Measurements from ENCODE around the gene MTFR2. TPM values are rescaled to one million over a fixed set of nuclear protein-coding genes. Genes with fewer than 3 reads are reported as not detected.

Gene MTFR2
- 0.24 TPM for total RNA-seq
- long read RNA-seq, result 0 reads

DNA sequence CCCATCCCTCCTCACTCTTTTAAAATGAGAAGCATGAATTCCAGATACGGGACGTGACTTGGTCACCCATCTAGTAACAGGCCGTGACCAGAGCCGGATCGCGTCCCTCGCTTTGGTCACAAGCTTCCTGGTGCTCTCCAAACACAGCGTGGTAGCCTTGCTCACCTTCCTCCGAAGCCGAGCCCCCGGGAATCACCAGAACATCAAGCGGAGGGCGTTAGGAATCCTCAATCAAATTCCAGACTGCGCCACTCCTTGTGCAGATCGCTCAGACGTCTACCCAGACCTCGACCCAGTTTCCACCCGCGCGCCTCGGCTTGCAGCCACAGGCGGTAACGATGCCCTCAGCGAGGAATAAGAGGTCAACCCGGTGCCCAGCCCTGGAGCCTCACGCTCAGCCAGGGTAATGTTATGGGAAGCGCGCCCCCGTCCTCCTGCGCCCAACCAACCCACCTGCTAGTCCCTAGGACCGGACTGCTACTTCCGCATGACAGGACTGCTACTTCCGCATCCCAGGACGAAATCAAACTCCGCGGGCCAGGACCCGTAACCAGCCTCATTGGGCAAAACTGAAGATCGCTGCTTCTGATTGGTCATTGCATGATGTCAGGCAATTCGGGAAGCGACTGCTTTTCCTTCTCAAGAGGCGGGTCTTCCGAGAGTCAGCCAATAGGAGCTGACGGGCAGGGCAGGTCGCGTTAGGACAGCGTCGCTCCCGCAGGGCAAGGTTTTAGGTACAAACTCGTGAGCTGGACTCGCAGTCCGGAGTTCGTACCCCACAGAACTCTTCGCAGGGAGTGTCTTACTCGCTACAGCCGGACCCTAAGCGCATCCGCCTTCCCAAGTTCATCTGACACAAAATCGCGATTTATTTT lies at the start of gene MTFR2:
Gene MTFR2 (minus strand): TSS at position 501 of the 875 bp plus-strand sequence. CDS start 1,212 bp downstream, outside the sequence.
- DNase-seq, result peak; percentile 93
- ATAC-seq (ENCODE audit: poor library complexity), result peak; percentile 99
- intact Hi-C loops (cut with DNase I), result no loop called here

DNA sequence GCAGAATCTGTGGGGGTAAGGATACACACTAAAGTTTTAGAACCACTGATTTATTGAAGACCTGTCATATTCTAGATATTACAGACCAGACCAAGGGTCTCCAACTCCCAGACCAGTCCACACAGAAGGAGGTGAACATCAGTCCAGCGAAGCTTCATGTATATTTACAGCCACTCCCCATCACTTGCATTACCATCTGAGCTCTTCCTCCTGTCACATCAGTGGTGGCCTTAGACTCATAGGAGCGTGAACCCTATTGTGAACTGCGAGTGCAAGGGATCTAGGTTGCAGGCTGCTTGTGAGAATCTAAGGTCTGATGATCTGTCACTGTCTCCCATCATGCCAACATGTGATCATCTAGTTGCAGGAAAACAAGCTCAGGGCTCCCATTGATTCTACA lies 44.5 kb upstream of the MTFR2 start:
- intact Hi-C loops (cut with DNase I), result no loop called here
- DNase-seq (no peak), ATAC-seq (ENCODE audit: poor library complexity) (no peak)

DNA sequence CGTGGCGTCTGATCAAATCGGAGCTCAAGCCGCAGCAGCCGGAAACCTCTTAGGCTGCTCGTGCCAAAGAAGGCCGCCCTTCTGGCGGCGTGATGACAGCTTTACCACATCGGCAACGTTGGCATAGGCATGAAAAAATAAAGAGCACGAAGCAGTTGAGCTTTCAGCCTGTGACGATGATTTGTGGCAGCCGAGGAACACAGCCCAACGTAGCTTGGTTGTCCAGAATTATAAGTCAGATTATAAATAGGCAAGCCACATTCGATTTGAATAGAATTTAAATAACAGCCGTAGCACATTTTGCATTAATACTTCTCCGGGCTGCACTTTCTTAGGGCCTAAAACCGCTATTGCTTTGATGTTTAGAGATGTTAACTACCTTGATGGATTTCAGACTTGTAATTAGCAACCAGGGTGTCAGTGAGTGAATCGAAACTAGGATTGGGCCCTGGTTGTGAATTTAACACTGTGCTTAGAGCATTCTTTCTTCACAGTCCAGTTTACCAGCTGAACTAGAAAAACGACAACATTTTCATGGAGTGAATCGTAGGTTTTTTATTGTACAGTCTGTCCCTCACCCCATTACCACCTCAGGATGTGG lies 40.4 kb upstream of the MTFR2 start:
- intact Hi-C loops (cut with DNase I), result no loop called here
- ATAC-seq (ENCODE audit: poor library complexity) (peak; percentile 54), DNase-seq (peak; percentile 86)

DNA sequence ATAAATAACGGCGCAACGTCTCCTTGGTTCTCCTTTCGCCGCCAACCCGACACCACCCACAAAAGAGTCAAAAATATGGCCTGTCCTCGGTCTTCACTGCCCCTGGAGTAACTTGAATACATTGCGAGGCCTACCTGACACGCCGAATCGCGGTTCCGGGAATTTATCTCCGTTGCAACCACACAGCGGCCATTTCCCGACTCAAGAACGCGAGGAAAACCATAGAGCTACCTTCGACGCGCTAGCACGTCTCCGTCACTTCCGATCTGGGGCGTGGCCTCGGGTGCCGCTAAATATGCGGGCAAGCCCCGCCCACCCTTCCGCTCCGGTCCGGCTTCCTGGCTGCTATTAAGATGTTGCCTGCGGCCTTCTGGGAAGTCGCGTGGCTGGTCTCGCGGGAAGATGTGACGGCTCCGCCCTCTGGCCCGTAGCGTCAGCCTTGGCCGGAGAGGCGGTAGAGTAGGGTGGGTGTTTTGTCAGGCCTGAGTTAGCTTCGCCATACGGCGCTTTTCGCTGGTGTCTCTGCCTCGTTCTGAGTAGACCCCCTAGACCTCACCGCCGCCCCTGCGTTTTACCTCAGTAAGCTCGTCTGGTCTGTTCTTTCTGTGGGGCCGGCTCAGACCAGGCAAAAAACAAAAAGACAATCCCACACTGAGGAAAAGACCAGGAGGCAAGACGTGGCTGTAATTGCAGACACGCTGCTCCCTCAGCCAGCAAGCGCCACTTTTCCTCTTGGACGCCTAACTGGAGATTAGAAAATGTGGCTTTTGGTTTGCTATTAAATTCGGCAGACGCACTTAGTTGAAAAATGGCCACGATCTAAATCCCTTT lies 39.7 kb upstream of the MTFR2 start, which contains the start of gene BCLAF1:
Gene BCLAF1 (minus strand): TSS at position 268 of the 831 bp plus-strand sequence. CDS start 9,980 bp downstream, outside the sequence.
- intact Hi-C loops (cut with DNase I), result no loop called here

DNA sequence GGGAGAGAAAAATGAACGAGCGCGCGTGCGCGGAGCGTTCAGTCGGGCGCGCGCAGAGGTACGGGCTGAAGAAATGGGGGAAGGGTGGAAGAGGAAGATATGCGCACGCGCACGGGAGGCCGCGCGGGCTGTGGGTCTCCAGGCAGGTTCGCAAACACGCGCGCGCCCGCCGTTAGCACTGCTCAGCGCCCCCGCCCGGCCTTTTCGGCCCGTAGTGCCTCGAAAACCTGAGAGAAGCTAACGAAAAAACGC lies 39.1 kb upstream of the MTFR2 start:
- DNase-seq (peak; percentile 94), ATAC-seq (ENCODE audit: poor library complexity) (peak; percentile 88)
- intact Hi-C loops (cut with DNase I), result no loop called here

More for the DNA sequence above, 39.7 kb upstream of the MTFR2 start, which contains the start of gene BCLAF1:
- peak; percentile 100 for DNase-seq
- ATAC-seq (ENCODE audit: poor library complexity), result peak; percentile 96

DNA sequence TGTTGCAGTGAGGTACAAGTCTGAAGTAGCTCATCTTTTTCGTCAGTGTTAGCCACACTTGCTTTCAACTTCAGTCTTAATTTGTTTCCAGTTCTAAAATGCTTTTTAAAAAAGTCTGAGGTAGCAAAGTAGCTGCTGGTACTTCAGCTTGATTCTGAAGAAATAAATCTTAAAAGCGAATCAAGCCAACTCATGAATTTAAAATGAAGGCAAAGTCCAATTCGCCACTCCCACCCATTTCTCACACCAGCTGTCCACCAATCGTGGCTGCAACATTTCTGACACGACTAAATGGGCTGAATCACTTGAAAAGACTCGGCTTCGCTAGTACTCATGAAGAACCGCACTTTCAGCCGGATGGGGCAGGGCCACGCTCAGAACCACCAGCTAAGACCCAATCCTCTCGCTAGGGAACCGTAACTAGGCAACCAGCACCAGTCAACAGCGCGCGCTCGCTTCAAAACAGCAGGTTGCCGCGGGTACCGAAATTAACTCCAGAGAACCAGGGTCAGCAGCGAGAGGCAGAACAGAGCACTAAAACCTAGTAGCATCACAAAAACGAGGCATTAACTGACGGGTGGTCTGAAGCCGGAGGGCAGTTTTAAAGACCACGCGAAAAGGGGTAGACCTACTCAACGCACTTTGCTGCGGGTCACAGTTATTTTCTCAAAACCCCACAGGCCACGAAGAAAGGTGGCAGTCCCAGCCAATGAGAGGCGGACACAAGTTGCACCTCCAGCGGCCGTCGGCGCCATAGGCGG lies 38.6 kb upstream of the MTFR2 start:
- DNase-seq (peak; percentile 84), ATAC-seq (ENCODE audit: poor library complexity) (peak; percentile 48)
- intact Hi-C loops (cut with DNase I), result no loop called here

DNA sequence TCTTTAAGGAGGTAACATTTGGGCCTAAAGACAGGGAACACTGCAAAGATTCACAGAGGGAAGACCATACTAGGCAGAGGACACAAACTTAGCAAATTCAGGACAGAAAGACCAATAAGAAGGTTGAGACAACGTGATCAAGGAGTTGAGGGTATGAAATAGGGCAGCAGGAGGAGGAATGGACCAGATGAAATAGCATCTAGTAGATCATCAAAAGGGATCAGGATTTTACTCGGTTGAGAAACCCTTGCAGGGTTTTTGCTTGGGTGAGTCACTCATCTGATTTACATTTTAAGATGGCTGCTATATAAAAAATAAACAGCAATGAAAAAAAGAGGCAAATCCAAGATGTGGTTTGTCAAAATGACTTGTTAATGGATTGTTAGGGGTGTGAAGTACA lies 34.8 kb upstream of the MTFR2 start:
- DNase-seq, result no peak
- ATAC-seq (ENCODE audit: poor library complexity), result no peak
- intact Hi-C loops (cut with DNase I), result no loop called here

DNA sequence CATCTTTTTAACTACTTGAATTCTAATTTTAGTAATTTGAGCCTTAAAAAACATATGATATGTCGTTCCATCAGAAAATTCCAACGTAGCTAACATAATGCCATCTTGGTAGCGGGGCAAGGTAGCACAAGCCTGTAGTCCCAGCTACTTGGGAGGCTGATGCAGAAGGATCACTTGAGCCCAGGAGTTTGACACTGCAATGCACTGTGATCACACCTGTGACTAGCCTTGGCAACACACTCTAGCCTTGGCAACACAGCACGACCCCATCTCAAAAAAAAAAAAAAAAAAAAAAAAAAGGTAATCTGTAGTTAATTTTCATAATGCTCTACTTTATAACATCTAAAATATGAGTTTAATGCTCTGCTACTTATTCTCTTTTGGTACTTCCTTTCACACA lies 32.8 kb upstream of the MTFR2 start:
- ATAC-seq (ENCODE audit: poor library complexity) (no peak), DNase-seq (no peak)
- intact Hi-C loops (cut with DNase I), result no loop called here

DNA sequence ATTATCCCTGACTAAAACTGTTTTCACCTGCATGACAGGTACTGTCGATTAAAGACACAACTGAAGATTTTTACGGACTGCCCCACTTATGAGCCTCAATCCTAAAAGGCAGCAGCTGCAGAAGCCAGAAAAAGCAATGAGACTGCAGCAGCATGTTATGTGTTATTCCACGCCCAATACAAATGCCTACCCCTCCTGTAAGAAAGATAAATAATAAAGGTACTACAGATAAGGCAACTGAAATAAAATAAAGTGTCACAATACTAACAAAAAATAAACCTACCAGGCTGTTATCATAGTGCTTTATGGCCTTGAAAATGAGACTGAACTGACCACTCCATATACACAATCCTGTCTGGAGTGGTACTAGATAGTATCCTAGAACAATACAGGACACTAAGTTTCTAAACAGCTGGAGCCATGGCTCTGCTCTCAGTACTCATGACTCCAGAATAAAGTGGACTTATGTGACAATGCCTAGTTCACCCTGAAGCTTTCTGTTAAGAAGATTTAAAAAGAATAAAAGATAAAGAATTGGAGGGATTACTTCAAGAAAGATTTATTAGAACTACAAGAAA lies 30.0 kb upstream of the MTFR2 start:
- intact Hi-C loops (cut with DNase I), result no loop called here
- DNase-seq, result no peak
- ATAC-seq (ENCODE audit: poor library complexity), result peak; percentile 76

DNA sequence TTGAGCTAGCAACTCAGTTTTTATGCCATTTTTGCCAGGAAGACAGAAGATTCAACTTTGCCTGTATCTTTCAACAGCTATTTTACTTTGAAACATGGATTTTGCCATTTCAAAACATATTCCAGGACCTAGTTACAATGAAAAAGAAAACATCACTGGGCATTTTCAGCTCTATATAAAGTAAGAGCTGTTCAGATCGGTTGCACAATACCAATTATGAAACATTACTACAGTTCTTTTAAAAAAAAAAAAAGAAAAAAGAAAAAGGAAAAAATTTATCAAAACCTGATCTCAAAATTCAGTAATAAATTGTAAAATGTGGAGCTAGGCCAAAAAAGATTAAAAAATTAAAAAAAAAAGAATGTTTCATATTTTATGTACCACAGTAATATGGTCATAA lies 24.0 kb upstream of the MTFR2 start:
- intact Hi-C loops (cut with DNase I), result no loop called here
- DNase-seq, result no peak
- no peak for ATAC-seq (ENCODE audit: poor library complexity)

DNA sequence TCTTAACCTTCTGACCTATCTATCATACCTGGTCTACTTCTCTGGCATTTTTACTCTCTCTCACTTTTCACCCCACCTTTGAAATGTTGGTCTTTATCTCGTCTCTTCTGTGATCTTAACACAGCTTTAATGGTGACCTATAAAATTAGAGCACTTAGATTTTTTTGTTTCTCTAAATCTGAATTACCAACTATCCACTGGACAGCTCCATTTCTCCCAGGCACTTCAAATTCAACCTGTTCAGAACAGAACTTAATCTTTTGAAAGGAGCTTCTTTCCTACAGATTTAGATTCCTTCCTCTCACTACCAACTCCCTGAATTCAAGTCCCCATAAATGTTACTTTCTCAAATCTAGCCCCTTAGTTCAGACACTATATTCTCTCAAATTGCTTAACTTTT lies 15.0 kb upstream of the MTFR2 start:
- ATAC-seq (ENCODE audit: poor library complexity), result no peak
- DNase-seq, result no peak
- intact Hi-C loops (cut with DNase I), result no loop called here

DNA sequence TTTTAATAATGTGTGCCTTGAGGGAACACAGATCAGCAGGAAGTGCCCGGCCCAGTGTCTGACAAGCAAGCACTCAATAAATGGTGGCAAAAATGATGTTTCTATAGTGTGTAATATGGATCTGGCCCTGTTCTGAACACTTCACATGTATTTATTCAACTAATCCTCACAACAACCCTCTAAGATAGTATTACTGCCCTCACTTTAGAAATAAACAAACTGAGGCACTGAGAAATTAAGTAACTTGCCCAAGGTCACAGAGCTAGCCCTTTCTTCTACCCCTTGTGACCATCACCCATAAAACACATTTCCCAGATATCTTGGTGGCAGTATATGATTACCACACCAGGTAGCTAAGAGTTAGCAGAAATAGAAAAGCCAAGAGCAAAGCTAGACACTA lies 12.8 kb upstream of the MTFR2 start:
- ATAC-seq (ENCODE audit: poor library complexity), result no peak
- intact Hi-C loops (cut with DNase I), result no loop called here
- no peak for DNase-seq

DNA sequence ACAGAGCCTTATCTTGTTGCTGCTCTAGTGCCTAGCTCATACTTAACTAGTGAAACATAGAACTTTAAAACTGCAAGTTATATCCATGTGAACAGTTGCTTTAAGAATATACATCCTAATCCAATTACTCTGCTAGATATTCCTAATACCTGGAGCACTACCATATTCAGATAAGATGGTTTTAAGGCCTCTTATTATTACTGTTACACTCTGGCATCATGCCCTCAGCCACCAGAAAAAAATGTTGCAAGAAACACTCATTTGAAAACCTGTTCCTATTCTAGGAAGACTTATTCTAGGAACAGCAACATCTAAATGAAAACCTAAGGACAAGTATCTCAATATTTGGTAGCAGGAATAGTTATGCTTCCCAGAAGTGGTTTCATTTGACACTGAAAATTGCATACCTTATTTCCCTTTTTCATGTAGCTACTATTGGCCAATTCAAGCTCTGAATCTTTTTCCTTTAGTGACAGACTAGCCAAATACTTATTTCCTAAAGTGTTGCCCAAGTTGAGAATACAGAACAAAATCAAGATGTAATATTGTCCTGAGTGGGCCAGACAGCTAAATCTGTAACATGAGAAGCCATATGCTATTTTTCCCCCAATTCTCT lies 4.8 kb upstream of the MTFR2 start:
- ATAC-seq (ENCODE audit: poor library complexity), result no peak
- intact Hi-C loops (cut with DNase I), result no loop called here
- DNase-seq, result no peak

DNA sequence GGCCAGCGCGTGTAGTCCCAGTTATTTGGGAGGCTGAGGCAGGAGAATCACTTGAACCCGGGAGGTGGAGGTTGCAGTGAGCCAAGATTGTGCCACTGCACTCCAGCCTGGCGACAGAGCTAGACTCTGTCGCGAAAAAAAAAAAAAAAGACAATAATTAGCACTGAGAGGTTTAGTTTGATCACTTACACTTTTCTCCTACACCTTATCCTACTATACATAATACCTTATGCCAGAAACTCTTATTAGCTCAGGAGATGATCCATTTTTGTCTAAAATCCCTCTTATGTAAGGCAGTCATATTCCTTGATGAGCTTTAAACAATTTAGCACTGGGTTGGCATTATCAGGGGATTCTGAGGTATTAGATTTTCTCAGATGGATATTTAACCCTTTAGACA lies 3.6 kb upstream of the MTFR2 start:
- intact Hi-C loops (cut with DNase I), result no loop called here
- no peak for DNase-seq
- ATAC-seq (ENCODE audit: poor library complexity), result no peak

DNA sequence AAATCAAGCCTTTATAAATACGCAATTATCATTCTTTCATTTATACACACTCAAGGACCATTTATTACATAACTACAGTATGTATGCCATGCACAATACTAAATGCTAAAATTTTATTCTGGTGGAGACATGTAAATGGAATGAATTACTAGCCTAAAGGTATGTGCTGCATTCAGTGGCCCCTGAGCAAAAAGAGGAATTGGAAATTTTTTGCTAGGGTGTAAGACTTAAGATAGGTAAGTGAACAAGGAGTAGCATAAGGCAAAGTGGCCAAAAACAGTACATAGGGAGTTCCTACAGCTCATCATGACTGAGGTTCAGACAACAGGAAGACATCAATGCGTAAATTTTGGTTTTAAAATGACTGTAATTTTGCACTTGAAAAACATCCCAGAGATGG lies 2.3 kb upstream of the MTFR2 start:
- DNase-seq (no peak), ATAC-seq (ENCODE audit: poor library complexity) (no peak)
- intact Hi-C loops (cut with DNase I), result no loop called here

DNA sequence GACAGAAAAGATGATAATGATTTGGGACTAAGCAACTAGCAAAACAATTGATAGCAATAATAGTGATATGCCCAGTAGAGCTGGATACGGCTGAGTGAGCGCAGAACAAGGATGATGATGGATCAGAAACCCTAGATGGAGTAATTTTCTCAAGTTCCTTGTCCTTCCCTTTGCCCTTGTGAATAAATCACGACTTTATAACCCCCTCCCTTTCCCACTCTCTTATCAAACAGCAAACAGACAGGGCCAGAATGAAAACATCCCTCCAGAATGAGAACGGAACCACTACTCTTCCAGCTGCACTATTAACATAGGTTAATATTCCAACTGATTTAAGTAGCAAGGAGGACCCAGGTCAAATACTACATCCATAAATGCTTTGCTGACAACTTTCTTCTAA lies 1.3 kb upstream of the MTFR2 start:
- intact Hi-C loops (cut with DNase I), result no loop called here
- ATAC-seq (ENCODE audit: poor library complexity), result no peak
- DNase-seq, result no peak

DNA sequence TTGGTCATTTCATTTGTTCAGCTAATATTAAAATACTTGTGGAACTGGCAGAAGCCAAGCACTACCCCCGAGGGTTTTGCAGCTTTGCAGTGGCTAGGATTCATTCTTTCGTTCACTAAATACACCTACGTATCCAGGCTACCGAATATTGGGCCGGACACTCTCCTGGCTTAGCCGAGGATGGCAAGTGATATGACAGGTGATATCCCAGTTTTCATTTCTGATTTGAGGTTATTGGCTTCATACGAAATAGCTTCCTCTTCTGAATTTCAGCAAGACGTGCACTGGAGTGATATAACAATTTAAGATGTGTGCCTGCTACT lies 536 bp upstream of the MTFR2 start:
- intact Hi-C loops (cut with DNase I), result no loop called here
- no peak for DNase-seq
- peak; percentile 11 for ATAC-seq (ENCODE audit: poor library complexity)

DNA sequence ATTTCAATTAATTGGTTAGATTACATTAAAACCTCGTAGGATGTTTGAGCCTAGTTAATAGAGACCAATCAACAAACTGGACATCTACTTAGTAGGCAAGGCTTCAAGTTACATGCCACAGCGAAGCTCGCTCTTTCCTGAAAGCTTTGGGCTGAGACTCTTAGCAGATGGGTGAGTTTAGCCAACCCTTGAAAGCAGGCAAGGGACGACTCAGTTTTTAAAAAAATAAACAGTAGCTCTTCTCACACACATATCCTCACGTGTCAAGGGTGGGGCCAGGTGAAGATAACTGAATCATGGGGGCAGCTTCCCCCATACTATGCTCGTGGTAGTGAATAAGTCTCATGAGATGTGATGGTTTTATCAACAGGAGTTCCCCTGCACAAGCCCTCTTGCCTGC lies 775 bp downstream of the MTFR2 start:
- intact Hi-C loops (cut with DNase I), result no loop called here
- ATAC-seq (ENCODE audit: poor library complexity) (no peak), DNase-seq (no peak)
